ENCODE results near the gene ST8SIA6.

Gene ST8SIA6

GRCh38 chr10:17352583-17352982 is 101.8 kb downstream of the ST8SIA6 start:
- no peak overlapping the region for H3K27ac ChIP-seq (ENCODE audit: low read length)
- no peak overlapping the region for H3K4me3 ChIP-seq (ENCODE audit: low read depth in 1 of 2, low read length in 2 of 2)
- H3K4me1 ChIP-seq (ENCODE audit: control insufficient read depth in 1 of 2, insufficient read depth in 2 of 2, low read length in 2 of 2) = no peaks in the 10 kb centered on the region
- H3K9me3 ChIP-seq (ENCODE audit: control insufficient read depth in 1 of 2, low read length in 2 of 2) = no peaks in the 10 kb centered on the region
- no peaks in the 10 kb centered on the region for H3K36me3 ChIP-seq (ENCODE audit: control insufficient read depth in 1 of 2, insufficient read depth in 2 of 2, low read length in 2 of 2)
- no peaks in the 10 kb centered on the region for H3K27me3 ChIP-seq (ENCODE audit: low read depth, low read length)

- H3K36me3 ChIP-seq (ENCODE audit: control insufficient read depth in 1 of 2, insufficient read depth in 2 of 2, low read length in 2 of 2) = no peaks in the 10 kb centered on the region
- no peak overlapping the region for H3K4me3 ChIP-seq (ENCODE audit: low read depth in 1 of 2, low read length in 2 of 2)
- H3K27ac ChIP-seq (ENCODE audit: low read length) = no peak overlapping the region
- no peaks in the 10 kb centered on the region for H3K27me3 ChIP-seq (ENCODE audit: low read depth, low read length)
- H3K4me1 ChIP-seq (ENCODE audit: control insufficient read depth in 1 of 2, insufficient read depth in 2 of 2, low read length in 2 of 2) = no peaks in the 10 kb centered on the region
- H3K9me3 ChIP-seq (ENCODE audit: control insufficient read depth in 1 of 2, low read length in 2 of 2) = no peaks in the 10 kb centered on the region
Observed at GRCh38 chr10:17351506-17351905, 102.9 kb downstream of the ST8SIA6 start.

- no peaks in the 10 kb centered on the region for H3K27me3 ChIP-seq (ENCODE audit: low read depth, low read length)
- H3K4me3 ChIP-seq (ENCODE audit: low read depth in 1 of 2, low read length in 2 of 2) = no peak overlapping the region
- H3K4me1 ChIP-seq (ENCODE audit: control insufficient read depth in 1 of 2, insufficient read depth in 2 of 2, low read length in 2 of 2) = no peaks in the 10 kb centered on the region
Observed at GRCh38 chr10:17349717-17350116, 104.7 kb downstream of the ST8SIA6 start.

GRCh38 chr10:17348501-17349349 is 105.7 kb downstream of the ST8SIA6 start:
- Histone ChIP-seq H3K9me3 (ENCODE audit: control insufficient read depth in 1 of 2, low read length in 2 of 2) (no peaks in the 10 kb centered on the region), H3K4me1 (ENCODE audit: control insufficient read depth in 1 of 2, insufficient read depth in 2 of 2, low read length in 2 of 2) (no peaks in the 10 kb centered on the region), H3K27ac (ENCODE audit: low read length) (peak overlapping the region; percentile 35), H3K27me3 (ENCODE audit: low read depth, low read length) (no peaks in the 10 kb centered on the region), H3K36me3 (ENCODE audit: control insufficient read depth in 1 of 2, insufficient read depth in 2 of 2, low read length in 2 of 2) (no peaks in the 10 kb centered on the region), H3K4me3 (ENCODE audit: low read depth in 1 of 2, low read length in 2 of 2) (peak overlapping the region; percentile 31 to 49)

More at GRCh38 chr10:17349717-17350116, 104.7 kb downstream of the ST8SIA6 start:
- Histone ChIP-seq H3K9me3 (ENCODE audit: control insufficient read depth in 1 of 2, low read length in 2 of 2) (no peaks in the 10 kb centered on the region), H3K36me3 (ENCODE audit: control insufficient read depth in 1 of 2, insufficient read depth in 2 of 2, low read length in 2 of 2) (no peaks in the 10 kb centered on the region), H3K27ac (ENCODE audit: low read length) (no peak overlapping the region)

GRCh38 chr10:17348011-17348500 is 106.3 kb downstream of the ST8SIA6 start:
- no peaks in the 10 kb centered on the region for H3K9me3 ChIP-seq (ENCODE audit: control insufficient read depth in 1 of 2, low read length in 2 of 2)
- H3K4me3 ChIP-seq (ENCODE audit: low read depth in 1 of 2, low read length in 2 of 2) = peak overlapping the region; percentile 31 to 49
- H3K4me1 ChIP-seq (ENCODE audit: control insufficient read depth in 1 of 2, insufficient read depth in 2 of 2, low read length in 2 of 2) = no peaks in the 10 kb centered on the region
- no peaks in the 10 kb centered on the region for H3K36me3 ChIP-seq (ENCODE audit: control insufficient read depth in 1 of 2, insufficient read depth in 2 of 2, low read length in 2 of 2)
- H3K27me3 ChIP-seq (ENCODE audit: low read depth, low read length) = no peaks in the 10 kb centered on the region
- H3K27ac ChIP-seq (ENCODE audit: low read length) = peak overlapping the region; percentile 35

- H3K9me3 ChIP-seq (ENCODE audit: control insufficient read depth in 1 of 2, low read length in 2 of 2) = peaks cover 4 to 8% of the 10 kb centered on the region in 2 donors
- no peaks in the 10 kb centered on the region for H3K36me3 ChIP-seq (ENCODE audit: control insufficient read depth in 1 of 2, insufficient read depth in 2 of 2, low read length in 2 of 2)
- H3K27me3 ChIP-seq (ENCODE audit: low read depth, low read length) = no peaks in the 10 kb centered on the region
- no peak overlapping the region for H3K4me3 ChIP-seq (ENCODE audit: low read depth in 1 of 2, low read length in 2 of 2)
- no peak overlapping the region for H3K27ac ChIP-seq (ENCODE audit: low read length)
- no peaks in the 10 kb centered on the region for H3K4me1 ChIP-seq (ENCODE audit: control insufficient read depth in 1 of 2, insufficient read depth in 2 of 2, low read length in 2 of 2)
Observed at GRCh38 chr10:17344206-17344605, 110.2 kb downstream of the ST8SIA6 start.

- Histone ChIP-seq H3K4me1 (ENCODE audit: control insufficient read depth in 1 of 2, insufficient read depth in 2 of 2, low read length in 2 of 2) (no peaks in the 10 kb centered on the region), H3K27ac (ENCODE audit: low read length) (no peak overlapping the region), H3K9me3 (ENCODE audit: control insufficient read depth in 1 of 2, low read length in 2 of 2) (peaks cover 4 to 8% of the 10 kb centered on the region in 2 donors), H3K36me3 (ENCODE audit: control insufficient read depth in 1 of 2, insufficient read depth in 2 of 2, low read length in 2 of 2) (no peaks in the 10 kb centered on the region), H3K4me3 (ENCODE audit: low read depth in 1 of 2, low read length in 2 of 2) (no peak overlapping the region), H3K27me3 (ENCODE audit: low read depth, low read length) (no peaks in the 10 kb centered on the region)
Observed at GRCh38 chr10:17343118-17343517, 111.3 kb downstream of the ST8SIA6 start.

GRCh38 chr10:17340144-17340829 is 114.1 kb downstream of the ST8SIA6 start:
- no peak overlapping the region for H3K4me3 ChIP-seq (ENCODE audit: low read depth in 1 of 2, low read length in 2 of 2)
- H3K27ac ChIP-seq (ENCODE audit: low read length) = no peak overlapping the region
- peaks cover 4 to 8% of the 10 kb centered on the region in 2 donors for H3K9me3 ChIP-seq (ENCODE audit: control insufficient read depth in 1 of 2, low read length in 2 of 2)
- H3K36me3 ChIP-seq (ENCODE audit: control insufficient read depth in 1 of 2, insufficient read depth in 2 of 2, low read length in 2 of 2) = no peaks in the 10 kb centered on the region
- no peaks in the 10 kb centered on the region for H3K4me1 ChIP-seq (ENCODE audit: control insufficient read depth in 1 of 2, insufficient read depth in 2 of 2, low read length in 2 of 2)
- no peaks in the 10 kb centered on the region for H3K27me3 ChIP-seq (ENCODE audit: low read depth, low read length)

GRCh38 chr10:17335065-17335464 is 119.3 kb downstream of the ST8SIA6 start:
- Histone ChIP-seq H3K27ac (ENCODE audit: low read length) (no peak overlapping the region), H3K36me3 (ENCODE audit: control insufficient read depth in 1 of 2, insufficient read depth in 2 of 2, low read length in 2 of 2) (no peaks in the 10 kb centered on the region), H3K9me3 (ENCODE audit: control insufficient read depth in 1 of 2, low read length in 2 of 2) (peaks cover 0 to under 1% of the 10 kb centered on the region in 2 donors), H3K4me1 (ENCODE audit: control insufficient read depth in 1 of 2, insufficient read depth in 2 of 2, low read length in 2 of 2) (no peaks in the 10 kb centered on the region), H3K4me3 (ENCODE audit: low read depth in 1 of 2, low read length in 2 of 2) (no peak overlapping the region), H3K27me3 (ENCODE audit: low read depth, low read length) (no peaks in the 10 kb centered on the region)

GRCh38 chr10:17330501-17330900 is 123.9 kb downstream of the ST8SIA6 start:
- no peaks in the 10 kb centered on the region for H3K27me3 ChIP-seq (ENCODE audit: low read depth, low read length)
- H3K4me3 ChIP-seq (ENCODE audit: low read depth in 1 of 2, low read length in 2 of 2) = no peak overlapping the region
- no peaks in the 10 kb centered on the region for H3K9me3 ChIP-seq (ENCODE audit: control insufficient read depth in 1 of 2, low read length in 2 of 2)
- H3K27ac ChIP-seq (ENCODE audit: low read length) = no peak overlapping the region
- no peaks in the 10 kb centered on the region for H3K36me3 ChIP-seq (ENCODE audit: control insufficient read depth in 1 of 2, insufficient read depth in 2 of 2, low read length in 2 of 2)
- H3K4me1 ChIP-seq (ENCODE audit: control insufficient read depth in 1 of 2, insufficient read depth in 2 of 2, low read length in 2 of 2) = no peaks in the 10 kb centered on the region

GRCh38 chr10:17326377-17326776 is 128.0 kb downstream of the ST8SIA6 start:
- Histone ChIP-seq H3K4me1 (ENCODE audit: control insufficient read depth in 1 of 2, insufficient read depth in 2 of 2, low read length in 2 of 2) (no peaks in the 10 kb centered on the region), H3K36me3 (ENCODE audit: control insufficient read depth in 1 of 2, insufficient read depth in 2 of 2, low read length in 2 of 2) (no peaks in the 10 kb centered on the region), H3K9me3 (ENCODE audit: control insufficient read depth in 1 of 2, low read length in 2 of 2) (no peaks in the 10 kb centered on the region), H3K27me3 (ENCODE audit: low read depth, low read length) (no peaks in the 10 kb centered on the region), H3K4me3 (ENCODE audit: low read depth in 1 of 2, low read length in 2 of 2) (no peak overlapping the region), H3K27ac (ENCODE audit: low read length) (no peak overlapping the region)

Measured in muscle layer of duodenum (tissue), 2 donors.